ENCODE data around the gene AFF2.

DNA sequence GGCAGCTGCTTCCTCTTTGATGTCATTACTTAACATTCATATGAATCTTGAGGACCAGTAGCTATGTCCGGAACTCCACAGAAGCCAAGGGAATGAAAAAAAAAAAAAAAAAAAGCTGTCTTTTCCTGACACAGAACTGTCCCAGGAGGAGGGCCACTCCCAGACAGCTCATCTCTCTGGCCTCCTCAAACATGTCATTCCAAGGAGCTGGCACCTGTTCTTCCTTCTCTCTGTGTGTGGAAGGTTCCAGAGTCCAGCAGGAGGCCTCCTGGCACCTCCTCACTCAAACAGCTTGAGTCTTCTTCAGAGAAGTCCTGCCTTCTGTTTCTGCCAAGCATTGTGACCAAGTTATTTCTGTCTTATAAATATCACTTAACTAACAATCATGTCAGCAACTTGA lies 458.5 kb downstream of the AFF2 start:
- TF ChIP-seq CTCF (IDR thresholded peaks at IDR 0.05; ENCODE audit: extremely low read depth in 1 of 2, insufficient read depth in 1 of 2, low read depth in 1 of 2, low read length in 2 of 2) (no peak), EZH2 (IDR thresholded peaks at IDR 0.05; ENCODE audit: borderline replicate concordance, low read depth, low read length, severe bottlenecking) (no peak), GATA2 (IDR thresholded peaks at IDR 0.05; ENCODE audit: insufficient read depth, insufficient read length, low read depth, low read length) (no peak), POLR2A (IDR thresholded peaks at IDR 0.05; ENCODE audit: low read depth, low read length) (no peak)

Measured in endothelial cell of umbilical vein (primary cell).